SK-N-MC (cell line): ENCODE data around the gene DCAF8L2.

Source experiments
- EZH2 ChIP-seq: fragments of 200-600 bp; sonication (generic); IDR thresholded peaks from one replicate; pipeline ENCODE4 v1.6.1; 2017; ENCODE audit warnings: antibody characterized with exemption
- FOXP2 ChIP-seq: optimal IDR thresholded peaks from 2 replicates; pipeline ENCODE3; 2011; ENCODE audit warnings: mild to moderate bottlenecking, moderate library complexity; ENCODE audit not compliant: insufficient read depth; ENCODE audit errors: extremely low read length, control extremely low read depth
- POLR2AphosphoS5 ChIP-seq: IDR thresholded peaks from 2 replicates; pipeline ENCODE4 v1.6.1; 2012; ENCODE audit warnings: mild to moderate bottlenecking, low read depth, low read length, borderline replicate concordance

DNA sequence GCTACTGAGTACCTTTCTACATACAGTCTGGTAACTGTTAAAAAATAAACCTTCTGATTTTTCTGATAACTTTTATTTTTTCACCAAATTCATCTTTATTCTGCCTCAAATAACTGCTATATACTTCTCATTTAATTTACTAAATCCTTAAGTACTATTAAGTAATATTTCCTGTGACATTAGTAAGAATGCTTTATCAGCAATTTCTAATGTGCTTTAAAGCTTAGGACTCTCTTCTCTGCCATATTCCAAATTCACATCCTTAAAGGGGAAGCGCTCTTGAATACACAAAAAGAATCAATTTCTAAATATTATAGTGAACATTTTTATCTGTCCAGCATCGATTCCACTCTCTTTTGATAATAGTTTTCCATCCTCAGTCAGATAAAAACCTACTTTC, 81.1 kb downstream of the DCAF8L2 start:
- TF ChIP-seq POLR2AphosphoS5 (no peak), EZH2 (no peak), FOXP2 (no peak)
